T-helper 2 cell (primary cell): Measurements from ENCODE around the gene APOBEC3A.
"Not testable (repeated sequence)": the region's sequence is repeated elsewhere in the genome, so short reads cannot be mapped to it uniquely, and the experiment has no call there.

ENCODE experiments used
- DNase-seq, 5 experiments: peaks; one replicate each; pipeline versions ENCODE4 v3.0.0 to v3.0.0-alpha.2; 2012 to 2022

APOBEC3A gene

GRCh38 chr22:38981992-38982927, 24.9 kb downstream of the APOBEC3A start, which contains the start of gene APOBEC3B:
Gene APOBEC3B (plus strand): TSS chr22:38982347. CDS start chr22:38982454, 107 bp downstream.
- DNase-seq, result peak in 4 of 5 experiments; percentile 26 to 88 (median 50)

GRCh38 chr22:38984224-38984623, 26.8 kb downstream of the APOBEC3A start:
- no peak for DNase-seq

GRCh38 chr22:38984784-38985757, 27.7 kb downstream of the APOBEC3A start:
- peak; percentile 15 to 90 (median 68) for DNase-seq

- no peak for DNase-seq
Measured at GRCh38 chr22:38986629-38987028, 29.2 kb downstream of the APOBEC3A start.

GRCh38 chr22:38987171-38987895, 29.9 kb downstream of the APOBEC3A start:
- DNase-seq, result no peak

GRCh38 chr22:38989466-38989865, 32.1 kb downstream of the APOBEC3A start:
- peak in 1 of 5 experiments; percentile 45 for DNase-seq

- not testable (repeated sequence) for DNase-seq
Measured at GRCh38 chr22:38992871-38993371, 35.5 kb downstream of the APOBEC3A start.

GRCh38 chr22:38996105-38996504, 38.7 kb downstream of the APOBEC3A start:
- no peak for DNase-seq

- DNase-seq, result no peak
Measured at GRCh38 chr22:38997518-38997917, 40.1 kb downstream of the APOBEC3A start.

GRCh38 chr22:39003165-39003638, 45.8 kb downstream of the APOBEC3A start:
- DNase-seq, result peak in 4 of 5 experiments; percentile 53 to 87 (median 64)

GRCh38 chr22:39007177-39007576, 49.8 kb downstream of the APOBEC3A start:
- DNase-seq, result no peak

GRCh38 chr22:39008271-39008850, 51.0 kb downstream of the APOBEC3A start:
- not testable (repeated sequence) for DNase-seq

- DNase-seq, result no peak
Measured at GRCh38 chr22:39010946-39011345, 53.5 kb downstream of the APOBEC3A start.
